HUDEP-2 (cell line): Measurements from ENCODE around the gene IGF1R.

Experiments
- DNase-seq, 76 experiments: peaks; one replicate each; lab custom pipeline; 2025; ENCODE audit not compliant: unreplicated experiment in 76 of 76; lab: John Stamatoyannopoulos, UW

Gene IGF1R

DNA sequence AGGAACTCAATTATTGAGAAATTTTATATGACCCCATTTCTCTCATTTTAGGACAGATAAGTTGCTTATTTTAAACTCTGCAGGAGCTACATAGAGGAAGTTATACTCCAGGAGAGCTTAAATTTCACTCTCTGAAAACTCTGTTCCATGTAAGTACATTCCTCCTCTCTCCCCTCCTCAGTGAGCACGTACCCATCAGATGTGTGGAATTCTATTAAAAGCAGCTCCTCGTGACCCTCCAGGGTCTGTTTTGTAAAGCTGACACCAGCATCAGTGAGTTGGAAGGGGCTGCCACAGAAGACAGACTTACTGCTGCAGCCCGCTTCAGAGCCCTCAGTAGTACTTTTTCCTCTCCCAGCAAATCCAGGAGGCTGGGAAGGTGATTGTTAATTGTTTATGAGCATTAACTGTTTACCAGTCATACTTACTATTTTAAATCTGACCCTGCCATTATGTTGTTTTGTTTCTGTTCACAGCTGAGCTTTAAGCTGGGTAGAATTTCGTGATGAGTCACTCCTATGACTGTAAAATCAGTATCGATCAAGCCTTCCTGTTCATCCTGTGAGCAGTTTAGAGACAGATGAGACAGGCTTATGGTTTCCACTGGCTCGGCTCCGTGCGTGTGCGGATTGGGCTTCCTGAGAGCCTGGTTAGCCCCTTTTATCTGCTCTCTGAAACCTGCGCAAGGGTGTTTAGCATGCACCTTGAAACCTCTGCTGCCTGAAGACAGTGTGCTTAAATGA, 20.4 kb downstream of the IGF1R start:
- DNase-seq = no peak

GRCh38 chr15:98669638-98670037, 21.3 kb downstream of the IGF1R start:
- no peak for DNase-seq

DNA sequence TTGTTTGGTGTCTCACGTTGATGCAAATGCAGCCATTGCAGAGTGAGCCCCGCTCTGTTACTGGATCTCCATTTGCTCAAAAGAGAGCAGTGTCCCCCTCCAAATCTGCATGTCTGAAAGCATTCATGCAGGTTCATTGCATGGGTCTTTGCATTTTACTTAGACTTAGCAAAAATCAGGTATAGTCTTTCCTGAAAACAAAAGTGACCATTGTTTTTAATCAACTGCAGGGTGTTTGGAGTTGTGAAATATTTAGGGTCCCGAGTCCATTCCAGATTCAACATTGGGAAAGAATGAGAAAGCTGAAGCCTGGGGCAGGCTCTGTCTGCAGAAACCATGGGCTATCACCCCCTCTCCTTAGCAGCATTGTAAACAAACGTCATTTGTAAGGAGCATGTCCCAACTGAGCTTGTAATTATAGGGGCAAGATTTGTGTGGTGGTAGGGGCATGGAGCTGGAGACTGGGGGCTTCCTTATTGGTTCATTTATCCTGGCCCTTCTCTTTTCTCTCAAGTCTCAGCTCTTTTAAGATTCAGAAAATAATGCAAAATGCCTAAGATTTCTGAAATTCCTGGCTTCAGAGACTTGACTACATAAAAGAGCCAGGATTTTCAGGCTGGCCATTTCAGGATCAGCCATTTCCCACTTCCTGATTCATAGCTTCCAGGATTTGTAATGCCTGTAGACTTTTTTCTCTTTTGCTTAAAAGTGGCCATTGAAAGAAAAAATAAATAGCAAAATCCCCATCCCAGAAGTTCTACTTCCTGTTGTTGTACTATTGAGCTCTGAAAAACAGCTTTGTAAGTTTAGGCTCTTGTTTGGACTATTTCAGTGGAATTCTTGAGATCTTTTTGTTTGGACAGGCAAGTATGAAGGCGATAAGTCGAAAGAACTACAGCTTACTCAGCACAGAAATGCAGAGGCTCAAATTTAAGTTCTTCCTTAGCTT, 23.0 kb downstream of the IGF1R start:
- no peak for DNase-seq

GRCh38 chr15:98673133-98673532, 24.8 kb downstream of the IGF1R start:
- no peak for DNase-seq

DNA sequence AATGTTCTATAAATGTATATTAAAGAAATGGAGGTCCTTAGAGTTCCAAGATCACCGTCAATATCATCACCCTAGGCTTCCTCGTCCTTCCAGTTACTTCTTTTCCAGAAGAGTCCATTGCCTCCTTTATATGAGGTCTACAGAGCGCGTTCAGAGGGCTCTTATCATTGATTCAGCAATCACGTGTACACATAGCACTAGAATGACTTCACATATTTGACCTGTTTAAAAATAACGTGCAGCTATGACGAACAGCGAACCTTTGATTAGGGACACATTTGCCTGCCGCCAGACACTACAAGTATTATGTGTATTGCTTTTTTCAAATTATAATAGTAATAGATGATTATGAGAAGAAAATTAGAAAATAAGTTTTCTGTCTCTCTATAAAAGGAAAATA, 26.0 kb downstream of the IGF1R start:
- DNase-seq = no peak

GRCh38 chr15:98676586-98677270, 28.4 kb downstream of the IGF1R start:
- DNase-seq = no peak

DNA sequence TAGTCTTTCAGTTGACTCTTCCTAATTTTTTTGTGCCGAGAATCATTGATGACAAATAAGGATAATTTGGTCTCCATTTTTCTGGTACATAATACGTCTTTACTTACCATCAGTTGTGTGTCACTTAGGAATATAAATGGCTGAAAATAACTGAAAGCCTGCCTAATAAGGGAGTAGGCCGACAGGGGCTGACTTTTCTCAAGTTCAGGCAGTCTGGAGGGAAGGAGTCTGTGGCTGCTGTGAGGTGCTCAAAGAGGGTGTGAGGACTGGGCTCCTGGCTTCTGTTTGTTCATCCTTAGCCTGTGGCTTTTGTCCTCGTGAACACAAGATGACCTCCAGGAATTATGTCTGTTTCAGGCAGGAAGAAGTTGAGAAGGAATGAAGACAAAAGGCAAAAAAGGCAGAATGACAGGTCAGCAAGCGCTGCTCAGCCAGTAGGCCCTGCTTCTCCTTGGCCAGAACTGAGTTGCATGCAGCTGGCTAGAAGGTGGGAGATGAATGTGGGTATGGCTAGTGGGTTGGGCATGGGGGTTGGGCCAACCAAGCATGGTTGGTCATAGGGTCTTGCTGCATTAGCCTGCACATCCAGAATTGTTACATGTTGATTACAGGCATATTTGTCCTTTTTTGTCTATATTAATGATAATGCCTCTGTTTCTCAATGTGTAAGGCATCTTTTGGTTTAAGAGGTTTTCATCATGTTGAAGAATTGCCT, 29.2 kb downstream of the IGF1R start:
- DNase-seq = no peak

GRCh38 chr15:98678484-98678883, 30.1 kb downstream of the IGF1R start:
- DNase-seq = no peak

- DNase-seq = no peak
These were observed 32.7 kb downstream of the IGF1R start for GRCh38 chr15:98681061-98681460.

DNA sequence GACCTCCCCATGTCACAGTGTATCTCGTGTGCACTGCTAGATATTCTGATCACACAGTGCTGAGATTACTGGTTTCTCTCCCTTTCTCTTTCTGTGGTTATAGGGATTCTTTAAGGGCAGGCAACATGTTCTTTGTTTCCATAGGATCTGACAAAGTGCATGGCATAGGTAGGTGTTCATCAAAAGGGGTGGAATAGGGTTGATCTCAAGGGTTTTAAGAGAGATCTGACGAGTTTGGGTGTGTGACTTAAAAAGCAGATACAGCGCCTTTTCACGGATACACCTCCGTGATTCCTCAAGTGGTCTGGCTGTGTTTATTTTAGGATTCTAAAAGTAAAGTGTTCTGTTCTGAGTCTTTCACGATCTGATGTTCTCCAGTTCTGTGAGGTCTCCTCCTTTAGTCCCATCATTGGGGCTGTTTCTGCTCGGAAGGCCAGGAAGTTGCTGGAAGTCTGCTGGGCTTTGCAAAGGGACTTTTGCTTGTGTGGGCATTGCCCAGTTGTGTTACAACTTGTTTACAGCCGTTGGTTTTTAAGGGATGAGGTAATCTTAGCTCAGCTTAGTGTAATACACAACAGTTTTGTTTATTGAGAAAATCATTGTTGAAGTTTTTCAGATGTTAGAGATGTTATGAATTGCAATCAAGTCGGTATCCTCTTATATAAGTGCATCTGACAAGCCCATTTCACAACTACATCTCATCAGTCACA, 34.8 kb downstream of the IGF1R start:
- no peak for DNase-seq

GRCh38 chr15:98683831-98684230, 35.5 kb downstream of the IGF1R start:
- DNase-seq = no peak

DNA sequence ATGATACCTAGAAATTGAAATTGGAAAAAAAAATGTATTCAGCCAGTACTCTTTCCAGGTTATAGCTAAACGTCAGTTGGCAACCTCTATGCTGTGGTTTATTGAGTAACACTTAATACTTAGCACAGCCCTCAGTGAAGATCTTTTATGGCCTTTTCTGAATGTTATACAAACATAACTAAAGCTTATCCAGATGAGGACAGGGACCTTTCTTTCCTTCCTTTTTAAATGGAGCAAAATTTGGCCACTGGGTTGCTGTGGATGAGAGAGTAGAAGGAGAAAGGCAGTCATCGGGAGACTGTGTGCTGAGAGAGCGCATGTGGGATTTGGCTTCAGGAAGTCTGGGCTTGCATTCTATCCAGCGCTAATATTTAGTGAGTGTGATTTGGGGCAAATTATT, 36.1 kb downstream of the IGF1R start:
- DNase-seq = no peak

GRCh38 chr15:98684995-98685525, 36.7 kb downstream of the IGF1R start:
- DNase-seq = no peak

DNA sequence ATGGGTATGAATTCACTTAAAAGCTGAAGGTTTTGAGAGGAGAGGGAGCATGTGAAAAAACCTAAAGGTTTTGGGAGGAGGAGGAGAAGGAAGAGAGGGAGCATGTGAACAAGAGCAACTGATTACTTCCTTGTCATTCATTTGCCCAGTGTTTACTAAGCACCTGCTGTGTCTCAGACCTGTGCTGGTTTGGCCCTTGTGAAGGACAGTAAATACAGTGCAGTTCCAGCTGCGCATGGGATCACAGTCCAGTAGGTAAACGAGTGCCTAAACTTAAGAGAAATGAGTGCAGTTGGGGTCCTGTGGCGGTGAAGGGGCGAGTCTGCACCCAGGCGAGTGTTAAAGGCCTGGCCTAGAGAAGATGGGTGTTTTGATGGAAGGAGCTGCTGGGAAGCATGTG, 38.6 kb downstream of the IGF1R start:
- DNase-seq = no peak

GRCh38 chr15:98689431-98689861, 41.1 kb downstream of the IGF1R start:
- DNase-seq = no peak

GRCh38 chr15:98690272-98690950, 42.1 kb downstream of the IGF1R start:
- no peak for DNase-seq

- DNase-seq = no peak
These were observed 43.9 kb downstream of the IGF1R start for GRCh38 chr15:98692213-98692612.

- DNase-seq = no peak
These were observed 45.8 kb downstream of the IGF1R start for GRCh38 chr15:98694161-98694560.

- no peak for DNase-seq
These were observed 50.5 kb downstream of the IGF1R start for GRCh38 chr15:98698792-98699191.
